ENCODE measurements around the gene CASK. TPM values are rescaled to one million over a fixed set of nuclear protein-coding genes. Genes with fewer than 3 reads are reported as not detected.
A peak's percentile ranks its signal among the peaks of the same experiment; 100 is the strongest.

CASK gene
- total RNA-seq, 2 donors from 2014 or later, result 44.3 to 46.1 TPM

- Histone ChIP-seq H3K4me3 (no peak overlapping the region), H3K27ac (no peak overlapping the region), H3K4me1 (ENCODE audit: control insufficient read depth in 1 of 2, low read depth in 2 of 2) (peaks cover 0 to 8% of the 10 kb centered on the region in 2 donors), H3K27me3 (replicated peaks; ENCODE audit: insufficient read depth) (no peaks in the 10 kb centered on the region), H3K9me3 (no peaks in the 10 kb centered on the region), H3K36me3 (no peaks in the 10 kb centered on the region)
- TF ChIP-seq, protein P1, sequence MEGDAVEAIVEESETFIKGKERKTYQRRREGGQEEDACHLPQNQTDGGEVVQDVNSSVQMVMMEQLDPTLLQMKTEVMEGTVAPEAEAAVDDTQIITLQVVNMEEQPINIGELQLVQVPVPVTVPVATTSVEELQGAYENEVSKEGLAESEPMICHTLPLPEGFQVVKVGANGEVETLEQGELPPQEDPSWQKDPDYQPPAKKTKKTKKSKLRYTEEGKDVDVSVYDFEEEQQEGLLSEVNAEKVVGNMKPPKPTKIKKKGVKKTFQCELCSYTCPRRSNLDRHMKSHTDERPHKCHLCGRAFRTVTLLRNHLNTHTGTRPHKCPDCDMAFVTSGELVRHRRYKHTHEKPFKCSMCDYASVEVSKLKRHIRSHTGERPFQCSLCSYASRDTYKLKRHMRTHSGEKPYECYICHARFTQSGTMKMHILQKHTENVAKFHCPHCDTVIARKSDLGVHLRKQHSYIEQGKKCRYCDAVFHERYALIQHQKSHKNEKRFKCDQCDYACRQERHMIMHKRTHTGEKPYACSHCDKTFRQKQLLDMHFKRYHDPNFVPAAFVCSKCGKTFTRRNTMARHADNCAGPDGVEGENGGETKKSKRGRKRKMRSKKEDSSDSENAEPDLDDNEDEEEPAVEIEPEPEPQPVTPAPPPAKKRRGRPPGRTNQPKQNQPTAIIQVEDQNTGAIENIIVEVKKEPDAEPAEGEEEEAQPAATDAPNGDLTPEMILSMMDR (IDR thresholded peaks at IDR 0.05), result no peak
- DNase-seq (ENCODE audit: low spot score) (no peak), ATAC-seq (ENCODE audit: insufficient number of reproducible peaks, low FRiP score, low read depth) (no peak)
These were observed 441.9 kb downstream of the CASK start for GRCh38 chrX:41481264-41482109.

- Histone ChIP-seq H3K36me3 (no peaks in the 10 kb centered on the region), H3K27me3 (replicated peaks; ENCODE audit: insufficient read depth) (no peaks in the 10 kb centered on the region), H3K4me3 (no peak overlapping the region), H3K9me3 (no peaks in the 10 kb centered on the region), H3K27ac (no peak overlapping the region), H3K4me1 (ENCODE audit: control insufficient read depth in 1 of 2, low read depth in 2 of 2) (peaks cover 0 to 8% of the 10 kb centered on the region in 2 donors)
- DNase-seq (ENCODE audit: low spot score) (no peak), ATAC-seq (ENCODE audit: insufficient number of reproducible peaks, low FRiP score, low read depth) (no peak)
- TF ChIP-seq, protein P1 (IDR thresholded peaks at IDR 0.05), result no peak
These were observed 442.7 kb downstream of the CASK start for GRCh38 chrX:41480508-41481260.

- no peak for ATAC-seq (ENCODE audit: insufficient number of reproducible peaks, low FRiP score, low read depth)
- DNase-seq (ENCODE audit: low spot score), result no peak
- peaks cover 0 to 8% of the 10 kb centered on the region in 2 donors for H3K4me1 ChIP-seq (ENCODE audit: control insufficient read depth in 1 of 2, low read depth in 2 of 2)
- no peaks in the 10 kb centered on the region for H3K36me3 ChIP-seq
- no peaks in the 10 kb centered on the region for H3K9me3 ChIP-seq
- H3K27ac ChIP-seq, result peak overlapping the region in 1 of 2 donors; percentile 35
- H3K27me3 ChIP-seq (replicated peaks; ENCODE audit: insufficient read depth), result no peaks in the 10 kb centered on the region
- H3K4me3 ChIP-seq, result no peak overlapping the region
- TF ChIP-seq, protein P1 (IDR thresholded peaks at IDR 0.05), result no peak
These were observed 444.9 kb downstream of the CASK start for GRCh38 chrX:41478381-41478911.

DNA sequence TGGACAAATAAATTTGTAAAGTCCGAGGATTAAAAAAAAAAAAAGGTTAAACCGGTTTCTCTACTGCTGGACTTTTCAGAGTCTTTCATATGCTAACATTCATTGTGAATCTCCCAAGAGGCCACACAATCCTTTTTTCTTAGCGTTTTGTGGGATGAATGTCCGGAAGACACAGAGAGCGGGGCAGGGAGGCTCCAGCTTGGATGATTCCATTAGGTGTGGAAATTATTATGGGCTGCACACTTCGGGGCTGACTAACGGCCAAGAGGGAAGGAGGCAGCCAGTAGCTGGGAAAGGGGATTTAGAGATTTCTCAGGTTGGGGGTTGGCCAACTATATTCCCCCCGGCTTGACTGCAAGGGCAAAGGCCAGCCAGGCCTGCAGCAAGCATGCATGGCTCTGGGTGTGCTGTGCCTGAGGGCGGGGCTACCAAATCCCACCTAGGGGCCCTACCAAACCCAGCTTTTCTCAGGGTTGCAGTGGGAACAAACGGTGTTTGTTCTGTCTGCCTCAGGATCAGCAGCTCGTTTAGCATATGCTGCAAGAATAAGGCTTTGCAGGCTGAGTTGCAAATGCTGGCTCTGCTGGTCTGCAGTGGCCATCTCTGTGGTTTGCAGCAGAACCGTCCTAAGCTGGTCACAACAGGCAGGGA lies 447.6 kb downstream of the CASK start:
- no peaks in the 10 kb centered on the region for H3K9me3 ChIP-seq
- H3K27me3 ChIP-seq (replicated peaks; ENCODE audit: insufficient read depth), result no peaks in the 10 kb centered on the region
- H3K36me3 ChIP-seq, result no peaks in the 10 kb centered on the region
- H3K4me1 ChIP-seq (ENCODE audit: control insufficient read depth in 1 of 2, low read depth in 2 of 2), result peaks cover 0 to 8% of the 10 kb centered on the region in 2 donors
- no peak overlapping the region for H3K27ac ChIP-seq
- DNase-seq (ENCODE audit: low spot score) (no peak), ATAC-seq (ENCODE audit: insufficient number of reproducible peaks, low FRiP score, low read depth) (no peak)
- TF ChIP-seq, protein P1 (IDR thresholded peaks at IDR 0.05), result no peak
- H3K4me3 ChIP-seq, result no peak overlapping the region

Data from thoracic aorta (tissue), 2 donors.